ENCODE measurements around the gene KERA.

KERA gene

DNA sequence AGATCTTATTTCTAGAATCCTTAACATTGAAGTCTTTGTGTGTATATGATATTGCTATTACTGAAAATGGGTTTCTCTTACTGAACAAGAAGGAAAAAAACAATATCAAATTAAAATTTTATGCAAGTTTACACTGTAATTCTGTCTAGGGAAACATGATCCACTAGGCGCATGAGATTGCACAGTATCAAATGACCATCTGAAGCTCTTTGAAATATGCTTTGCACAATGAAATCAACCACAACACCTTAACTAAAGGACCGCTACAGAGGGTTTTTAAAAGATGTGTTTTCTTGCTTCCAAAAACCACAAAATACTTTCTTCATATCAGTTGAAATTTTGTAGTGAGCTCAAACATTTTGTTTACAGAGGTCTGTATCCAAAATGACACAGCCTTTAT lies 15.1 kb upstream of the KERA start:
- no peak for DNase-seq

GRCh38 chr12:91070936-91071335 lies 13.1 kb upstream of the KERA start:
- no peak for DNase-seq

DNA sequence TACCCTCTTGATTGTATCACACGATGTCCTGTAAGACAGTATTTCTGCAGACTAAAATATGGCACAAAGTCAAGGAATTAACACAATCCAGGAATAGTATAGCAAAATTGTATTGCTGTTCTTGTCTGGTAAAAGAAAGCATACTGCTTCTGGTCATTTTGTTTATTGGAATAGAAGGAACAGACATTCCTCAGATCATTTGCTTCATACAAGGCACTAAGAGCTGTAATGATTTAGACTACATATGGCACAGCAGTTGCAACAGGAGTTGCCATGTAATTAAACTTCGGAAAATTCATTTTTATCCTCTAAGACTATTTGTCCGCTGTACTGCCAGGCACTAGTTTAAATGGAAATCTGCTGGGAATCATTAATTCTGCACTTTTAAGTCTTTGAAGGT lies 7.6 kb upstream of the KERA start:
- DNase-seq, result no peak

- DNase-seq, result no peak
Observed at GRCh38 chr12:91064640-91065039, 6.8 kb upstream of the KERA start.

DNA sequence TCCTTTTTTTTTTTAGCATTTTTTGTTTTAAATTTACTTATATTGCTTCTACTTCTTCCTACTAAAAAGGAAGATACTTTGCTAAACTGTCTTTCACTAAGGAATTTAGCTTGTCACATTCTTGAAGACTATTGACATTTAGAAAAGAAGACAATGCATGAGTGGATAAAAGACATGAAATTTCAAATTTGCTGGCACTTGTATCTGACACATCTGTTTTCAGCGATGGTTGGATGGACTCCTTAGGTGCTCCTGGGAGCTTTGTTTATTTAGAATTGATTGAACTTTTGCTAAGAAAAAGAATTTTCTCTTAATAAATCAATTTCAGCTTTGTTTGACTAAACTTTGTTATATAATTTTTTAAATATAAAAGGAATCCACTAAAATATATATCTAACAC lies 3.3 kb upstream of the KERA start:
- DNase-seq, result no peak

DNA sequence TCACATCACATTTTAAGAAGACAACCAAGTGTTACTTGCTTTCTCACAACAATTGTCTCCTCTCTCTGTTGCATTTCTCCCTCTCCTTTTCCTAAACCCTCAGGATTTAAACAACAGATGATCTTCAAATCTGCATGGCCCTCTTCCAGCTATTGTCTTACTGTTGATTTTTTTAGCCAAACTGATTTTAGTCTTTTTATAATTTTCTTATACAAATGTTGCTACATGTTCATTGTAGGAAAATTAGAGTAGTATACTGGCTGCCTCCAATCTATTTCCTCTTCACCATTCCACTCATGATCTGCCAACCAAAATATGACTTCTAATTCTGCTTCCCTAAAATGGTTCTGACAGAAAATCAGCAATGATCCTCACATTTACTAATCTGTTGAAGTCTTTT lies 1.4 kb upstream of the KERA start:
- no peak for DNase-seq

- no peak for DNase-seq
Observed at GRCh38 chr12:91058786-91059185, 962 bp upstream of the KERA start.

DNA sequence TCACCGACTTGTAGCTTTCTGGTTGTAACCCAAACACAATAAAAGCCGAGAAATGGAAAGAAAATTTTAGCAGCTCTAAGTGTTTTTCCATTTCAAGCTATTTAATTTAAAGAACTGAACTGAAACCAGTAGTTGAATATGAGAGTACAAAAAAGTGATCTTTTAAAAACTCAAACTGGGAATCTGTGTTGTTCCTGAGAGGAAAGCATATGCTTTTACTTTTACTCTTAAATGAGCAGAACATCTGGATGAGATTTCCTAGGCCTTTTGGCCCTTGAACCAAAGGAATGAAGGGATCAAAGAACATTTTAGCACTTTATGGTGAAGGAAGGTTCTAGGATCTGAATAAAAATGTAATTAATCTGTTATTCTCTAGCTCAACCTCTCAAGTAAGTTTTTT lies 1.3 kb downstream of the KERA start:
- no peak for DNase-seq

GRCh38 chr12:91055976-91056375 lies 1.8 kb downstream of the KERA start:
- no peak for DNase-seq

DNA sequence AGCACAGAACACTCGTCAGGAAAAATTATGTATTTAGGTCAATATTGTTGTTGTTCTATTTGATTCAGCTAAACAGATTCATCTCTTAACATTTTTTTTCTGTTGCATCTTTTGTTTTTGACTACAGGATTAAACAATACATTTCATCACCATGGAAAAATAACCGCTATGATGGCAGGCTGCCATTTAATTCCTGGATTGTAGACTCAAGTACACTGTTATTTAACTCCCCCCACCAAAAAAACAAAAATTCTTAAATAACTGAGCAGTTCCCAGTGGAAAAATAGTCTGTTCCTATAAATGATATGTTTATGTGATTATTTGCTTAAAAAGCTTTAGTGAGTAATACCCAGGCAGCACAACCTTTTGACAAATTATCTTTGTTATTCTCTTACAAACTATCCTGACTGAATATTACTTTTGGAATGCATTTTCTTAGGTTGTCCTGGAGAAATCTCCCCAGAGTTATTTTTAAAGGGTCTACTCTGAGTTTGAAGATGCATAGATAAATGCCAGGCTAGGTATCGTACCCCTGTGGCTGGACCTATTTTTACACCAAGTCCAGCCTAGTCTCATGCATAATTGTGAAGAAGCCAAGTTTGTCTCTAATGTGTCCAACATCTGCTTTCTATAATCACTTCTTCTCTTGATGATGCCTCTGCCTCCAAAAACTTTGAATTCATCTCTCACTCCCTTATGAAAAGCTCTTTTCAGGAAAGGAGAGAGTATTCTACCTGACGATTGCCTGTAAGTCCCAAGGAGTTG lies 3.7 kb downstream of the KERA start:
- no peak for DNase-seq

DNA sequence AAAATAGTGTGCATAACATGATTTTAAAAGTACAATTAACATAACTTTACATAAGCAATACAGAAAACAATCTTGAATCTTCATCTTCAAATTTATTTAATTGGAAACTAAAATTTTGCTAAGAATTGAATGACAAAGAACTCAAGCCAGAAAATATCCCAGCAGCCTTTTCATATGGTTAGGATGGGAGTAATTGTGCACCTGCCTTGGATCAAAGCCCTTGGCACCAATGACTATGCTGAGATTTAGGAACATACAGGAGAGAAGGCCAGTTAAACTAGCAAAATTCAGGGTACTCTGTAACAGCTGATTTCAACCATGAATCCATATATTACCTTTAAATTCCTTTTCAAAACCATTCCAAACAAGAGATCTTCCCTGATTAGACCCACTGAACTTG lies 5.8 kb downstream of the KERA start:
- no peak for DNase-seq

- DNase-seq, result no peak
Observed at GRCh38 chr12:91044586-91044985, 13.2 kb downstream of the KERA start.

- no peak for DNase-seq
Observed at GRCh38 chr12:91043408-91043807, 14.4 kb downstream of the KERA start.

- DNase-seq, result no peak
Observed at GRCh38 chr12:91040096-91040755, 17.6 kb downstream of the KERA start.

DNA sequence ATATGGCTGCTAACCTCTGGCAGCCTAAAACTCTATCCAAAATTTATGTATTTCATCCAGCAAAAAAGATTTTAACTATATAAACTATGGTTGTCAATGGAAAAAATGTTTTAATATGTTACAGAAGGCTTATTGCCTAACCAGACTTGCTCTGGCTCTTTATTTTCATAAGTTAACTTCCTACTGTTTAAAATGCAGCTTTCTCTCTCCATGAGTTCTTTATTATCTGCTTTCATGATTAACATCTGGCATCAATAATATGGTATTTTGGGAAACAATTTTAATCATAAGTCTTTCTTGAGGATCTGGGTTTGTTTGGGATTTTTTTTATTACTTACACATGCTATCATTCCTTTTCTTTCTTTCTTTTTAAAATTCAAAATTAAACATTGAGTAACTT lies 20.5 kb downstream of the KERA start:
- no peak for DNase-seq

DNA sequence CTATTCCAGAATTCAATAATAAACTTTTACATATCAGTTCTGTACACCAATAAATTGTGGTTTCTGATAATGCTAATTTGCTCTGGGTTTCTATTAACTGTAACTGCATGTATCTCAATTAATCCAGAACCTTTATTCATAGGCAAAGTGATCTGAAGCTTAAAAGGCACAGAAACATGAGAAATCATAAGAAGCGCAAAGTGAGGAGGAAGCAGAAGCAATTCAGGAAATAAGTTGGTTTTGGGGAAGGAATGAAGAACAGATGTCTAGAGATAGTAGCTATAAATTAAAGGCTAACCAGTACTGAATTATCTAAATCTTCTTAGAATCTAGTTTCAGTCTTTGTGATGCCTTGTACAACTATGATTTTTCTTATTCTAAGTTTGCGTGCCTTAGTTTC lies 24.6 kb downstream of the KERA start:
- no peak for DNase-seq

- no peak for DNase-seq
Observed at GRCh38 chr12:91023326-91024004, 34.4 kb downstream of the KERA start.

DNA sequence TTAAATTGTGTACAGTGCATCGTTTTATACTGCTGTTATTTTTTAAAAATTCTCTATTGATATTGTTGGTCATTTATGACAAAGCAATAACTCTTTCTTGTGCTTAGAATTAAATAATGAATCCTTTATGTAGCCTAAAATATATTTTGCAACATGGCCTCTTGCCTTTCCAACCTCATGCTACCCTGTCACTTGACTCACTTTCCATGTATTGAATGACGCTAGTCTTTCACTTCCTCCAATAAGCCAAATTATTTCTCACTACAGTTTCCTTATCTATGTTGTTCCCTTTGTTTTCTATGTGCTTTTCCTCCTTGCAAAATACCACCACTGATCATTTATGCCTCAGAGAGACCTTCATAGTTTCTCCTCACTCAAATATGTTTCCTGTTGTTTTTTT lies 36.7 kb downstream of the KERA start:
- DNase-seq, result no peak

- no peak for DNase-seq
Observed at GRCh38 chr12:91019455-91019854, 38.4 kb downstream of the KERA start.

DNA sequence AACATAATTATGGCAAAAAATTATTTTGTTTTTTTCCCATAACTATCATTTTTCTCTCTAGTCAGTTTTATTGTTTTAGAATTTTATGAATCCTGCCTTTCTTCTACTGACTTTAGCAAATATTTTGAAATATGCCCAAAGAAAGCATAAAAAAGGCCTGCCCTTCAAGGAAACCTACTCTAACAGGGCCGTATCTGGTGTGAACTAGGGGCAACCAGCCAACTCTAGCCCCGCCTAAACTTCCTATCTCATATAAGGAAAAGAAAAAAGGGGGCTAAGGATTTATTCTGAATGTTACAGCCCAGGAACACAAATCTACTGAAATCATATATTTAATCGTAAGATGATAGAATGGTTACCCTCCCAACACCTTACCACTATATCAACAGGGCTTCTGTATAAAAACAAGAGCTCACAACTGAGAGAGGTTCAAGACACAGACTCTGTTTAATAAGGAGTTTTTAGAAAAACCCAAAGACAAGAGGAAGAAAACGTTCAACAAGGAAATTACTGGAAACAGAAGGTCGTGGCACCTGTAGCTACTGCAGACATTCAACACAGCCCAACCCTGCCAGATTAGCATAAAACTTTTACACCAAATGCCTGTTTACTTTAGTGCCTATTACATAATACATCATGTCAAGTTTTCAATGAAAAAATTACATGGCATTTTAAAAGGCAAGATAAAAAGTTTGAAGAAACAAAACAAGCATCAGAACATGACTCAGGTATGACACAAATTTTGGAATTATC lies 40.1 kb downstream of the KERA start:
- DNase-seq, result no peak

- no peak for DNase-seq
Observed at GRCh38 chr12:91017043-91017442, 40.8 kb downstream of the KERA start.

GRCh38 chr12:91009319-91009950 lies 48.4 kb downstream of the KERA start:
- no peak for DNase-seq

All from activated CD8-positive, alpha-beta memory T cell treated with anti-CD3 and anti-CD28 coated beads for 24 hours (primary cell).